Measurements from ENCODE around the gene CSF3. TPM values are rescaled to one million over a fixed set of nuclear protein-coding genes. Genes with fewer than 3 reads are reported as not detected.

CSF3 gene
- total RNA-seq, 1 experiment from 2014 or later = not detected

DNA sequence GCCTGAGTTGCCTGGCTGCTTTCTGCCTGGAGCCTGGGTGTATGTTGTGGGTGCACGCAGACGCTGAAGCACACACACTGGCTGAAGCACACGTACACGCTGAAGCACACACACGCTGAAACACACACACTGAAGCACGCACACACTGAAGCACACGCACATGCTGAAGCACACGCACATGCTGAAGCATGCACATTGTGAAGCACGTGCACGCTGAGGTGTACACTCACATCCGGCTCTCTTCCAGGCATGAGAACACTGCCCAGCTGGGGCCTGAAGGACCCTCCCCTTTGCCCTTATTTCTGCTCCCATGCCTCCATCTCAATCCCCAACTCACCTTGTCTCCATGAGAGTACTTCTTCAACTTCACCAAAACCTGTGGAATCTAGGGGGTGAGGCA is 16.5 kb downstream of the CSF3 start:
- in situ Hi-C loops (cut with HindIII; ENCODE audit: low pct_unique_long_range_greater_than_20kb, low sequenced_read_pairs) (no loop called here), intact Hi-C loops (cut with micrococcal nuclease; ENCODE audit: unreplicated experiment) (no loop called here)
- Histone ChIP-seq H3K4me3 (ENCODE audit: low read depth in 2 of 2, low read length in 2 of 2) (no peak overlapping the region), H3K36me3 (ENCODE audit: control insufficient read depth, insufficient read depth, low read length) (peaks cover 3% of the 10 kb centered on the region; the same call in 1 of the 2 replicates), H3K27me3 (ENCODE audit: control insufficient read depth, insufficient read depth, low read length) (no peaks in the 10 kb centered on the region), H3K9me3 (ENCODE audit: control insufficient read depth, insufficient read depth, low read depth, low read length) (no peaks in the 10 kb centered on the region), H3K4me1 (ENCODE audit: control insufficient read depth, insufficient read depth, low read length) (no peaks in the 10 kb centered on the region), H3K27ac (ENCODE audit: low read length) (no peak overlapping the region)
- ChIA-PET POLR2A (no interaction called here), CTCF (interaction anchor here (0.8 to 0.9 kb wide), 2 partner anchors 30 to 274 kb away, joined by 3 read pairs; no protein-coding TSS in a partner anchor)
- TF ChIP-seq, protein P1, sequence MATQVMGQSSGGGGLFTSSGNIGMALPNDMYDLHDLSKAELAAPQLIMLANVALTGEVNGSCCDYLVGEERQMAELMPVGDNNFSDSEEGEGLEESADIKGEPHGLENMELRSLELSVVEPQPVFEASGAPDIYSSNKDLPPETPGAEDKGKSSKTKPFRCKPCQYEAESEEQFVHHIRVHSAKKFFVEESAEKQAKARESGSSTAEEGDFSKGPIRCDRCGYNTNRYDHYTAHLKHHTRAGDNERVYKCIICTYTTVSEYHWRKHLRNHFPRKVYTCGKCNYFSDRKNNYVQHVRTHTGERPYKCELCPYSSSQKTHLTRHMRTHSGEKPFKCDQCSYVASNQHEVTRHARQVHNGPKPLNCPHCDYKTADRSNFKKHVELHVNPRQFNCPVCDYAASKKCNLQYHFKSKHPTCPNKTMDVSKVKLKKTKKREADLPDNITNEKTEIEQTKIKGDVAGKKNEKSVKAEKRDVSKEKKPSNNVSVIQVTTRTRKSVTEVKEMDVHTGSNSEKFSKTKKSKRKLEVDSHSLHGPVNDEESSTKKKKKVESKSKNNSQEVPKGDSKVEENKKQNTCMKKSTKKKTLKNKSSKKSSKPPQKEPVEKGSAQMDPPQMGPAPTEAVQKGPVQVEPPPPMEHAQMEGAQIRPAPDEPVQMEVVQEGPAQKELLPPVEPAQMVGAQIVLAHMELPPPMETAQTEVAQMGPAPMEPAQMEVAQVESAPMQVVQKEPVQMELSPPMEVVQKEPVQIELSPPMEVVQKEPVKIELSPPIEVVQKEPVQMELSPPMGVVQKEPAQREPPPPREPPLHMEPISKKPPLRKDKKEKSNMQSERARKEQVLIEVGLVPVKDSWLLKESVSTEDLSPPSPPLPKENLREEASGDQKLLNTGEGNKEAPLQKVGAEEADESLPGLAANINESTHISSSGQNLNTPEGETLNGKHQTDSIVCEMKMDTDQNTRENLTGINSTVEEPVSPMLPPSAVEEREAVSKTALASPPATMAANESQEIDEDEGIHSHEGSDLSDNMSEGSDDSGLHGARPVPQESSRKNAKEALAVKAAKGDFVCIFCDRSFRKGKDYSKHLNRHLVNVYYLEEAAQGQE (IDR thresholded peaks at IDR 0.05; ENCODE audit: insufficient read depth in 1 of 2, low read depth in 2 of 2, low read length in 1 of 2) = no peak
- TF ChIP-seq POLR2AphosphoS5 (IDR thresholded peaks at IDR 0.05; ENCODE audit: low read depth, low read length) = no peak
- TF ChIP-seq, protein P2, sequence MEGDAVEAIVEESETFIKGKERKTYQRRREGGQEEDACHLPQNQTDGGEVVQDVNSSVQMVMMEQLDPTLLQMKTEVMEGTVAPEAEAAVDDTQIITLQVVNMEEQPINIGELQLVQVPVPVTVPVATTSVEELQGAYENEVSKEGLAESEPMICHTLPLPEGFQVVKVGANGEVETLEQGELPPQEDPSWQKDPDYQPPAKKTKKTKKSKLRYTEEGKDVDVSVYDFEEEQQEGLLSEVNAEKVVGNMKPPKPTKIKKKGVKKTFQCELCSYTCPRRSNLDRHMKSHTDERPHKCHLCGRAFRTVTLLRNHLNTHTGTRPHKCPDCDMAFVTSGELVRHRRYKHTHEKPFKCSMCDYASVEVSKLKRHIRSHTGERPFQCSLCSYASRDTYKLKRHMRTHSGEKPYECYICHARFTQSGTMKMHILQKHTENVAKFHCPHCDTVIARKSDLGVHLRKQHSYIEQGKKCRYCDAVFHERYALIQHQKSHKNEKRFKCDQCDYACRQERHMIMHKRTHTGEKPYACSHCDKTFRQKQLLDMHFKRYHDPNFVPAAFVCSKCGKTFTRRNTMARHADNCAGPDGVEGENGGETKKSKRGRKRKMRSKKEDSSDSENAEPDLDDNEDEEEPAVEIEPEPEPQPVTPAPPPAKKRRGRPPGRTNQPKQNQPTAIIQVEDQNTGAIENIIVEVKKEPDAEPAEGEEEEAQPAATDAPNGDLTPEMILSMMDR (IDR thresholded peaks at IDR 0.05) = no peak
- TF ChIP-seq TCF7L2 (IDR thresholded peaks at IDR 0.05; ENCODE audit: low read depth, low read length) = no peak
- no peak for TF ChIP-seq SIN3A (IDR thresholded peaks at IDR 0.05; ENCODE audit: borderline replicate concordance, insufficient read depth, low read depth, low read length)
- ATAC-seq (no peak), DNase-seq (ENCODE audit: low read depth, low spot score) (no peak)
- BruUV-seq (replicated peaks) = no TSS peak

DNA sequence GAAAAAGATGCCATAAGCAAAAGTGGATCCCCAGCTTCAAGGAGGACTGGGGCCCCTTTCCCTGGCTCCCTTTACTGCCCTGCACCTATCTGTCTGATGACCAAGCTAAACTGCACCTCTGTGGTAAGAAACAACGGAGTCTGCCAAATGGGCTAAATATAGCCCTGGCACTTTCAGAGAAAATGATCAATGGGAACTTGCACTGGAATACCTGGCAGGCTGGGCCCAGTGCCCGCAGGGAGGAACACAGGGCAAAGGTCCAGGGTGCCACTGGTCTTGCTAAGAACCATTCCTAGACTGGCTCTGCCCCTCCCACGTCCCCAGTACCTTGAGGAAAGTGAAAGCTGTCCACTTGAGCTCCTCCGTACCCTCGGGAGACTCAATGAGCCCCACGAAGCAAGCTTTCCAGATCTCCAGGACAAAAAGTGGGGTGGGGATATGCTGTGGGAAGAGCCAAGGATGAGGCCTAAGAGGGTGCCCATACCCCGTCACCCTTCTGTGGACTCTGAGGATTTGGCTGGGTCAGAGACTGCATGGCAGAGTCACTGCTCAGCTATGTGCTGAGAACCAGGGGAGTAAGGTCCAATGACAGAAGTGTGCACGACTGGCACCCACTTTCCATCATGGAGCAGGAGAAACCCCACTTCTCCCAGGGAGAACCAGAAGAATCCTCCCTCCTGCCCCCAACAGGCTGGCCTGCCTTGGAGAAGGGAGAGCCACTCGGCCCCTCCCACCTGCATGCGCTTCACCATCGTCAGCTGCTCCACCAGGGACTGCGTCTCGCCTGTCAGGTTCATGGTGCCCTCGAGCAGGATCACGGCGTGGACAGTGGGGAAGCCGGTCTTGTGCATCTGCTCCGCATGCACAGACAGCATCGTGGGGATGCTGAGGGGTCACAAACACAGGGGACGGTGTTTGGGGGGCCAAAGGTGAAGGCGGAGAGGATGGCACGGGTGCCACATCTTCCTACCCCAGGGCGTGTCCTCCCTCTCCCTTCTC is 17.4 kb downstream of the CSF3 start:
- no TSS peak for BruUV-seq (replicated peaks)
- ChIA-PET POLR2A (no interaction called here), CTCF (interaction anchor here (0.8 to 0.9 kb wide), 2 partner anchors 29 to 273 kb away, joined by 3 read pairs; no protein-coding TSS in a partner anchor)
- ATAC-seq (no peak), DNase-seq (ENCODE audit: low read depth, low spot score) (no peak)
- intact Hi-C loops (cut with micrococcal nuclease; ENCODE audit: unreplicated experiment) = no loop called here
- H3K4me3 ChIP-seq (ENCODE audit: low read depth in 2 of 2, low read length in 2 of 2) = no peak overlapping the region
- no peaks in the 10 kb centered on the region for H3K27me3 ChIP-seq (ENCODE audit: control insufficient read depth, insufficient read depth, low read length)
- in situ Hi-C loops (cut with HindIII; ENCODE audit: low pct_unique_long_range_greater_than_20kb, low sequenced_read_pairs) = no loop called here
- no peaks in the 10 kb centered on the region for H3K9me3 ChIP-seq (ENCODE audit: control insufficient read depth, insufficient read depth, low read depth, low read length)
- H3K27ac ChIP-seq (ENCODE audit: low read length) = no peak overlapping the region
- H3K4me1 ChIP-seq (ENCODE audit: control insufficient read depth, insufficient read depth, low read length) = no peaks in the 10 kb centered on the region
- TF ChIP-seq, protein P1 (IDR thresholded peaks at IDR 0.05; ENCODE audit: insufficient read depth in 1 of 2, low read depth in 2 of 2, low read length in 1 of 2) = no peak
- TF ChIP-seq SIN3A (IDR thresholded peaks at IDR 0.05; ENCODE audit: borderline replicate concordance, insufficient read depth, low read depth, low read length) (no peak), POLR2AphosphoS5 (IDR thresholded peaks at IDR 0.05; ENCODE audit: low read depth, low read length) (no peak)
- H3K36me3 ChIP-seq (ENCODE audit: control insufficient read depth, insufficient read depth, low read length) = peaks cover 3% of the 10 kb centered on the region; the same call in 1 of the 2 replicates
